PC-3 (cell line): ENCODE results near the gene SCN1B.

Experiments
- CTCF ChIP-seq: fragments of 300-600 bp; sonication (generic); conservative IDR thresholded peaks from 2 replicates; pipeline ENCODE4 v1.5.1; 2017; ENCODE audit warnings: antibody characterized with exemption, low read depth, mild to moderate bottlenecking, low read length
- EZH2 ChIP-seq: fragments of 300-600 bp; sonication (generic); IDR thresholded peaks from one replicate; pipeline ENCODE4 v1.6.1; 2017; ENCODE audit warnings: antibody characterized with exemption, mild to moderate bottlenecking, low read length; ENCODE audit not compliant: unreplicated experiment

- TF ChIP-seq CTCF (no peak), EZH2 (no peak)
Observed at GRCh38 chr19:35042954-35043604, 12.8 kb downstream of the SCN1B start.
